Endothelial cell of umbilical vein (primary cell): ENCODE results near the gene INPP4B.
A peak's percentile ranks its signal among the peaks of the same experiment; 100 is the strongest.

ENCODE experiments used
- EZH2 ChIP-seq: IDR thresholded peaks from 2 replicates; pipeline ENCODE4 v1.6.1; 2012; ENCODE audit warnings: borderline replicate concordance, low read depth, mild to moderate bottlenecking, moderate library complexity, low read length, inconsistent platforms; ENCODE audit not compliant: severe bottlenecking
- FOS ChIP-seq: IDR thresholded peaks from 2 replicates; pipeline ENCODE4 v1.6.1; 2011; ENCODE audit warnings: mild to moderate bottlenecking, low read length, moderate library complexity, borderline replicate concordance; ENCODE audit not compliant: insufficient read depth
- JUN ChIP-seq: IDR thresholded peaks from 2 replicates; pipeline ENCODE4 v1.6.1; 2011; ENCODE audit warnings: borderline replicate concordance, low read depth; ENCODE audit not compliant: insufficient read length, insufficient read depth
- MYC ChIP-seq: IDR thresholded peaks from one replicate; pipeline ENCODE4 v1.6.1; 2011; ENCODE audit warnings: mild to moderate bottlenecking, low read depth, low read length
- POLR2A ChIP-seq: IDR thresholded peaks from 2 replicates; pipeline ENCODE4 v1.6.1; 2012; ENCODE audit warnings: low read depth, mild to moderate bottlenecking, control low read depth, low read length
- POLR2AphosphoS5 ChIP-seq: IDR thresholded peaks from 2 replicates; pipeline ENCODE4 v1.6.1; 2012; ENCODE audit warnings: low read depth, mild to moderate bottlenecking, control low read depth, low read length, moderate library complexity; ENCODE audit not compliant: insufficient read depth
- TF ChIP-seq, protein P1 (sequence below), 2 donors: IDR thresholded peaks; 1 replicate in 1 of 2; 2 replicates in 1 of 2; pipeline ENCODE4 v1.5.1; 2011; ENCODE audit warnings: low read length in 2 of 2, mild to moderate bottlenecking in 2 of 2, moderate library complexity in 2 of 2, control low read depth in 1 of 2, inconsistent platforms in 1 of 2, low read depth in 1 of 2; ENCODE audit not compliant: insufficient read depth in 1 of 2; ENCODE audit errors: extremely low read depth in 1 of 2
- TF ChIP-seq, protein P2 (sequence below): IDR thresholded peaks from 2 replicates; pipeline ENCODE4 v1.6.1; 2011; ENCODE audit not compliant: insufficient read depth, insufficient read length

DNA sequence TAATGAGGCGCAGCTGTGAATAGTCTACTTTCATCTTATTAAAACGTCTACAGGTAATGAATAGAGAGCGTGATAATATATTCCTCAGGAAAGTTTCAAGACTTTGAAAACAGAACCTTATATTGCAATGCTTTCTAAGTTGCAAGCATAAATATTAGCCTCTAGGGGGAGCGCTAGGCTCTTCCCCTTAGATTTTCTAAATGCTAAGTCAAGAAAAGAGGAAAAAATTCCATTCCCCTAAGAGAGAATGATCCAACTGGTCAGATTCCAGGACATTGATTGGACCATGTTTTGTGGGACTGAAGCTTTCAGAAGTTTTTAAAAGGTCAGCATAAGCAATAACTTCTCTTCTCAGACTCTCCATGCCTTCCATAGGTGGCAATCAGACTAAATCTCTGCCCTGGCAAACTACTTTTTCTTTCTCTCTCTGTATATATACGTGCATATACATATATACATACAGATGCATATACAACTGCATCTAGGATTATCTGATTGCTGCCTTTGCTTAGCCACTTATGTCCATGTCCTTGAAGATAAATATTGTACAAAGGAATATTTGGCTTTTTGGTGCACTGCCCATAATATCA is 492.9 kb downstream of the INPP4B start:
- TF ChIP-seq, protein P1, sequence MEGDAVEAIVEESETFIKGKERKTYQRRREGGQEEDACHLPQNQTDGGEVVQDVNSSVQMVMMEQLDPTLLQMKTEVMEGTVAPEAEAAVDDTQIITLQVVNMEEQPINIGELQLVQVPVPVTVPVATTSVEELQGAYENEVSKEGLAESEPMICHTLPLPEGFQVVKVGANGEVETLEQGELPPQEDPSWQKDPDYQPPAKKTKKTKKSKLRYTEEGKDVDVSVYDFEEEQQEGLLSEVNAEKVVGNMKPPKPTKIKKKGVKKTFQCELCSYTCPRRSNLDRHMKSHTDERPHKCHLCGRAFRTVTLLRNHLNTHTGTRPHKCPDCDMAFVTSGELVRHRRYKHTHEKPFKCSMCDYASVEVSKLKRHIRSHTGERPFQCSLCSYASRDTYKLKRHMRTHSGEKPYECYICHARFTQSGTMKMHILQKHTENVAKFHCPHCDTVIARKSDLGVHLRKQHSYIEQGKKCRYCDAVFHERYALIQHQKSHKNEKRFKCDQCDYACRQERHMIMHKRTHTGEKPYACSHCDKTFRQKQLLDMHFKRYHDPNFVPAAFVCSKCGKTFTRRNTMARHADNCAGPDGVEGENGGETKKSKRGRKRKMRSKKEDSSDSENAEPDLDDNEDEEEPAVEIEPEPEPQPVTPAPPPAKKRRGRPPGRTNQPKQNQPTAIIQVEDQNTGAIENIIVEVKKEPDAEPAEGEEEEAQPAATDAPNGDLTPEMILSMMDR (IDR thresholded peaks at IDR 0.05; ENCODE audit: extremely low read depth in 1 of 2, insufficient read depth in 1 of 2, low read depth in 1 of 2, low read length in 2 of 2): peak; percentile 60 to 66
- no peak for TF ChIP-seq POLR2A
- no peak for TF ChIP-seq EZH2
- TF ChIP-seq POLR2AphosphoS5: no peak
- TF ChIP-seq, protein P2, sequence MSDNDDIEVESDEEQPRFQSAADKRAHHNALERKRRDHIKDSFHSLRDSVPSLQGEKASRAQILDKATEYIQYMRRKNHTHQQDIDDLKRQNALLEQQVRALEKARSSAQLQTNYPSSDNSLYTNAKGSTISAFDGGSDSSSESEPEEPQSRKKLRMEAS: no peak
- TF ChIP-seq JUN: no peak
- no peak for TF ChIP-seq FOS
- no peak for TF ChIP-seq MYC
